ENCODE measurements around the gene ZDHHC1.
A peak's percentile ranks its signal among the peaks of the same experiment; 100 is the strongest.

Gene ZDHHC1

DNA sequence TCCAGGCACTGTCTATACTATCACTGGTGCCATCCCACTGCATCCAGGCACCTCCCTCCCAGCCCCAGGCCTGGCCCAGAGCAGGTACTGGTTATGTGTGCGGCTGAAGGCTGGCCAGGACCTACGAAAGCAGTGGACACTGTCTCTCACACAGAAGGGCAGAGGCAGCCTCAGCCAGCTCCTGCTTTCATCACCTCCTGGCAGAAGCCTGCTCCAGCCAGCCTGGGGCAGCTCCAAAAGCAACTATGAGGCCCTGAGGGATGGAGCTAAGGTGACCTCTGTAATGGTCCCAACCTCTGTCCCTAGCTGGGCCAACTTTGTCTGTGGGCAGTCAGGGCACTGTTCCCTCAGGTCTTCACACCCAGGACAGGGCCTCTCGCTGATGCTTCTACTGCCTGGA lies 33.5 kb upstream of the ZDHHC1 start:
- intact Hi-C loops (cut with DNase I), result no loop called here
- DNase-seq, result no peak

DNA sequence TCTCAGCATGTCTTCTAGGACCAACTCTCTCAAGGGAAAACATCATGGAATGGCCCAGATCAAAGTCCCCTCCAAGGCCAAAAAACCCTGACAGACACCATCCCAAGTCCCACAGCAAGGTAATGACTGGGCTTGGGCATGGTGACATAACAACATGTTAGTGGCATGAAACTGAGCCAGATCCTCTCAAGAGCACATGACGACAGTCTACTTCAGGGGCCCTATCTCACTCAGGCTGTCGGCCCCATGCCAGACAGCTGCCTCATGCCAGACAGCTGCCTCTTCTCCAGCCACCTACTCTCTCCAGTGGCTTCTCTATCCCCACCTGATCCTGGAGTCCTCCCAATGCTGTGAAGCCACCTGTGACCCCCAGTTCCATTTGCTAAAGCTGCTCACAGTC lies 33.1 kb upstream of the ZDHHC1 start:
- intact Hi-C loops (cut with DNase I), result no loop called here
- no peak for DNase-seq

DNA sequence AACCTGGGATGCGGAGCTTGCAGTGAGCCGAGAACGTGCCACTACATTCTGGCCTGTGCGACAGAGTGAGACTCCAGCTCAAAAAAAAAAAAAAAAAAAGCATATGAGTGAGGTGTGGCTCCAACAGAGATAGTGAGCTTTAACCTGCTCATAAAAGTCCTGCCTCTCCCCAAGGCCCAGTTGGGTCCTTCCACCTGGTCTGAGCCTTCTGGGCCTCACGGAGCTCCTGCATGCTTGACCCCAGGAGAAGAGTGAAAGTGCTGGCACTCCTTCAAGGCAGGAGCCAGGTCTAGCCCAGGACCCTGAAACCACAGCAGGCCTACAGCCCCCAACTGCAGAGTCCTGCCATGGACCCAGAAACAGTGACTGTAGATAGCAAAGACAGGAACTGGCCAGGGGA lies 32.3 kb upstream of the ZDHHC1 start:
- DNase-seq, result no peak
- intact Hi-C loops (cut with DNase I), result no loop called here

DNA sequence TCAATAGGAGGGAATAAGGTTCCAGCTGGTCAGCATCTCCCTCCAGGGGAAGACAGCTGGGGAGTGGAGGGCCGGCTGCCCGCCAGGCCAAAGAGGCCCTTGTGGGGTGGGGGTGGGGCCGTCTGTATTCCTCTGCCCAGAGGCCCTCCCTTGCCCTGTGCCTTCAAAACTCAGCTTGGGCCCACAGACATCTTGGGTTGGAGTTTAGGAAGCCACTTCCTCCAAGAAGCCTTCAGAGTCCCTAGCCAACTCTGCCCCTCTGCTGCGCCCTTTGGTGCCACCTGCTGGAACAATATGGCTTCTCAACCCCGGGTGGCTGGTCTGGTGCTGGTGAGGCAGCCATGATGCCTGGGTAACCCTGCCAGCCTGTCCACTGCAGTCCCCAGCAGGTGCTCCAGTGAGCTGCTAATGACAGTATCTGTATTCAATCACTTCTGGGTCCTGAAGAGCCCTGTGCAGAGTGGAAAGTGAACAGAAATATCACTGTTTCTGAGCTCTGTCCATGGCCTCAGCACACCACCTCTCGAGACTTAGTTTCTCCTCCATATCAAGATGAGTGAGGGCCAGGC lies 31.3 kb upstream of the ZDHHC1 start:
- intact Hi-C loops (cut with DNase I), result no loop called here
- DNase-seq, result peak in 2 of 10 donors; percentile 25 to 37

DNA sequence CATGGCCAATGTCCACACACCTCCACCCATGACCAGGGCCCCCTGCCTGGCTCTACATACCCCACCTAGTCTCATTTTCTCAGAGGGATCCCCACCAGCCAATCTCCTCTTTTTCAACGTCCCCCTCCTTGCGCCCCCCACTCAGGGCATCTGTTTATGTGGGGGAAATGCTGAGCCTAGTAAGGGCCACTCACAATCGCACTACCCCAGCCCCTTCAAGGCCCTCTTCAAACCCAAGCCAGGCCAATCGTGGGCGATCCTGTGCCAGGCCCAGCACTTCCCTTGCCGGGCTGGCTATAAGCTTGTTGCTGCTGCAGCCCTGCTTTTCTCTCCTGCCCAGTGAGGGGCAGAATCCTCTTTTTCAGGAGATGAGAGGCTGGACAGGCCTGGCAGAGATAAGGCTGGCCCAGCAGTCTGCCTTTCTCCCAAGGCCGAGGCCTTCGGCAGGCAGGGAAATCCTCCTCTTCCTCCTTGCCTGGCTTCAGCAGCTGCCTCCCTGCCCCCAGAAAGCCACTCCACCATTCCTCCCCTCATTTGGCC lies 30.8 kb upstream of the ZDHHC1 start:
- no peak for DNase-seq
- intact Hi-C loops (cut with DNase I), result no loop called here

DNA sequence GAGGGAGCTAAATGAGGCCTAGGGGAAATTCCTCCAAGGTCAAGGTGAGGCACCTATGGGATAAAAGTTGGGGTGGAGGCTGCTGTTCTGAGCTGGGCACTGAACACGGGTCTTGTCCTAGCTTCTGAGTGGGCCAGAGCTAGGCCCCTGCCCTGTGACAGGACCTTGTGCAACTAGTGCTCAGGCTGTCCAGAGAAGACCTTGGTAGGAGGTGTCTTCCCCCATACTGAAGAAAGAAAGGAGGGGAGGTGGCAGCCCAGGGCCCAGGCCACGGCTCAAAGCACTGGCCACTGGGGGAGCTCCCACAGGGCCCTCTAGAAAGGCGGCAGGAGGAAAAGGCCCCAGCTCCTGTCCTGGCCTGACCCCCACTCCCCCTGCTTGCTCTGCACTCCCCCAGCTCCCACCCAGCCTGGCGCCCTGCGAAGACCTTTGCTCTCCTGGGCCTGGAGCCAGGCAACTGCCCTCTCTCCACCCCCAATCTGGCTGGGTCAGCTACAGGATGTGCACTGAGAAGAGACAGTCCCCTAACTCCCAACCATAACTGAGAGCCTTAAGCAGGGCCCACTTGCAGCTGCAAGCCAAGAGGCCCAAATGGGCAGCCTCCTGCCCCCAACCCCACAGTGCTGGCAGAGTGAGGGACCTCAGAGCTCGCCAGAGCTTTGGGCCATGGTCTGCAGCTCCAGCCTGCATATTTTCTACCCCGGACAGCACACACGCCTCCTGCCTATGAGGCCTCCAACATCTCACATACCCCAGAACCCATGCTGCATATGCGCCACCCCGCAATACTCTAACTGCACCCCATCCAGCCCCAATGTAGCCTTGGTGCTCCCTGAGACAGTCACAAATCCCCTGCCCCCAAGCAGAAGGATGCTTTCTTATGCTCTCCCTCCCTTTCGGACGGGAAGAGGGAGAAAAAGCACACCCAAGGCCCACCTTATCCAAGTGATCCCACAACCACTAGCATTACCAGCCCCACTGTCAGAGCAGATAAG lies 29.9 kb upstream of the ZDHHC1 start:
- DNase-seq, result no peak
- intact Hi-C loops (cut with DNase I), result no loop called here

DNA sequence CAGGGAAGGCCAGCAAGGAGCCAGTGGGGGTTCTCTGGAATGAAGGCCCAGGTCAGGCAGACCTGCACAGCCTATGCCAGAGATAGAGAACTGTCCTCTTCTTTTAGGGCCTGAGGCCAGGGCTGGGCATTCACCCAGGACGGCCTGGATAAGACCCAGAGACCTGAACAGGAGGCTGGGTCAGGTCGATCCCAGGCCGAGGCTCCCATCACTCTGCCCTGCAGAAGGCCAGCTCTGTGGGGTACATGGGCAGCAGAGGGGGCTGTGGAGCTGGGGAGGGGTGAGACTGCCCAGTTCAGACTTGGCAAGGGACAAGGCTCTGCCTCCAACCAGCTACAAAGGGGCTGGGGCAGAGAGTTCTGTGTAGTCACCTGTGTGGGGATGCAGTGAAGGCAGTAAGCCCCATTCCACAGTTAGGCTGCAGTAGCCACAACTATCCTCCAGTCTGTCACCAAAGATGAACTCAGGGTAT lies 29.2 kb upstream of the ZDHHC1 start:
- DNase-seq, result no peak
- intact Hi-C loops (cut with DNase I), result no loop called here

DNA sequence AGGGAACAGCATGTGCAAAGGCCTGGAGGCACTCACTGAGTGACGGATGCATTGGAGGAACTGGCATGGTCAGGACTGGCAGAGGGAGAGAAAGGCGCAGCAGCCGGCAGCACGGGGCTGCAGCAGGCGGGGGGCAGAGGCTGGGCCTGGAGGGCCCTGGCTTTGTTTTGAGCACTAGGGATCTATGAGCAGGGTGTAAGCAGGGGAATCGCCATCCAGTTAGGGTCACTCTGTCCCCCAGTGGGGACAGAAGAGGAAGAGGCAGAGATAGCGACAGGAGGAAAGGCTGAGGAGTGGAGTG lies 28.8 kb upstream of the ZDHHC1 start:
- intact Hi-C loops (cut with DNase I), result no loop called here

DNA sequence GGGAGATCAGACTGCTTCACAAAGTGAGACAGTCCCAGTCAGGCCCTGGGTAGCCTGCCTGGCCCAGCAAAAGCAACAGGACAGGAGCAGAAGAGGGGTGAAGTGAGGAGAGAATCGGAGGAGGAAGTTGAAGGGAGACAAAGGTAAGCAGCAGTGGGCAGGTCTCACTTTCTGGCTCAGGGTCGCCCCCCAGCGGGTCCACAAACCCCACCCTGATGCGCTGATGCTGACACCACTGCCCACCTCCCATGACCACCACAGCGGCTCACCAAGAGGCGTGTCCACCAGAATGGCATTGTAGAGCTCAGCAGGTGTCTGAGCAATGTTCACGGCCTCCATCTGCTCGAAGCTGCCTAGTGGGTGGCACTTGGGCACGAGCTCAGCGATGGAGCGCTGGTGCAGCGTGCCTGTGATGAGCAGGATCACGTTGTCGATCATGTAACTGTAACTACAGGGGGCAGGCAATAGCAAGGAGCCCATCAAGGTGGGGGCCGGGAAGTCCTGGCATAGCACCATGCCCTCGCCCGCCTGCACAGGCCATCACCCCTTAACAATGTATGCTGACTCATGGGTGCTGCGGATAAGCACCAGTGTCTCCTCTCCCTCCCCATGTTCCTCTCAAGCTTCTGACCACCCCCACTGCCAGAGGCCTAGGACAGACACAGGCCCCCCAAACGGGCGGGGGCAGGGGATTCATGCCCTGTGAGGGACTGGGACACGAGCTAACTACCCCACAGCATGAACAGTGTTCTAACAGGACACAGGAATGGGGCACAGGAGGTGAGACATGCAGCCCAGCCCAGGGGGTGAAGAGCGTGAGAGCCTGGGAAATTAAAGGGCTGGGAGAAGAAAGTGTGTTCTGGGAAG lies 28.2 kb upstream of the ZDHHC1 start:
- DNase-seq, result no peak
- intact Hi-C loops (cut with DNase I), result no loop called here

More for the DNA sequence above, 28.8 kb upstream of the ZDHHC1 start:
- DNase-seq, result no peak

DNA sequence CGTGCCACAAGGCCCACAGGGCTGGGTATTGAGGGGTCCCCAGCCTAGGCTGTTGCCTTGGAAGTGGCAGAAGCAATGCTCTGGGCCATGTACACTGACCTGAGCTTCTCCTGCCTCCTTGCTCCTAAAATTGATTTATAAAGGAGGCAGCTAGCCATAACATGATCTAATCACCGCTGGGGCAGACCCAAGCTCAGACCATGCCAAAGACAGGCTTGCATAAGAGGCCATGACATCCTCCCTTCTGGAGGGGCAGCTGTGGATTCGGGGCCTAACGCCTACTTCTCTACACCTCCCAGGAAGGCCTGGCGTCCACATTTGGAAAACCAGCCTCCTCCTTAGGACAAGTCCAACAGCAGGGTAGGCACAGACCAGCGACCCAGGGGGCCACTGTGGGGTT lies 27.0 kb upstream of the ZDHHC1 start:
- no peak for DNase-seq

DNA sequence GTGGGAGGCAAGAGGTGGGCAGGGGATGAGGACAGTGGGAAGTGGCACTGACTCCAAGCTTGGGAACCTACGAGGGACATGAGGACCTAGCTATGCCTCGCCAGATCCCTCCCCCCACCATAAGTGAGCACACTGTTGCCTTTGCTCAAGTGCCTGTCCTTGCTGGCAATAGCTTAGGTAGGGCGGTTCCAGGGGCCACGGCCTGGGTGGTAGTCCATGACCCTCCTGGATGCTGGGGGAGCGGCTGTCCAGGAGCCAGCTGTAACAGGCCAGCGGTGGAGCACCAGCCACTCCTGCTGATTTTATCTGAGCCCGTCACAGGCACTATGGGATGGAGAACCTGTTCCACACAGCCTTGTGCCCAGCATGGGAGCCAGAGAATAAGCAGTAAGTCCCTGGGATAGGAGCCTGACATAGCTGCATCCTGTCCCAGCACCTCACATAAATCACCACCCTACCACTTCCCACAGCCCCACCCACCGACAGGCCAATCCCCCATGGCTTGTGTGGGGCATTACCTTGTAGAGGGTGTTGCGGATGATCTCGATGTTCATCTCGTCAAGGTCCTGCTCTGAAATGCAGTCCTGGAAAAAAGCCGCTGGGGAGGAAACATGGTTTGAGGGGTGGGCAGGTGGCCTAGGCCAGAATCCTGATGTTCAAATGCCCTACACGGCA lies 26.4 kb upstream of the ZDHHC1 start:
- intact Hi-C loops (cut with DNase I), result no loop called here

More for the DNA sequence above, 27.0 kb upstream of the ZDHHC1 start:
- intact Hi-C loops (cut with DNase I), result no loop called here

DNA sequence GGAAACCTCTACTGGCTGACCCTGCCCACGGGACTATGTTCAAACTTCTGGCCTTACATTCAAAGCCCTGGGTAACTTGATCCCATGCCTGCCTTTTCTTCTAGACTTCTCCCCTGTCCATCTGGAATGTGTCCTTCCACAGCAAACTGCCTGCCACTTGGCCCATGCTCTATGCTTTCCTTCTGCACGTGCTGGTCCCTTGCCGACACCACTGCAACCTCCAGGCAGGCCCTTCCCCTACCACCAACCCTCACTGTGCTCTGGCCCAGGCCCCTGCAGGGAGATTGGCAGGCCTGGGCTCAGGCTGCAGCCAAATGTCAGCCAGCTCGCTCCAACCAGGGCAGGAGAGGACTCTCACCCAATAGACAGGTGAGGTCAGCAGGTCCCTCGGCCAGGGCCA lies 25.6 kb upstream of the ZDHHC1 start:
- intact Hi-C loops (cut with DNase I), result no loop called here
- DNase-seq, result no peak

More for the DNA sequence above, 26.4 kb upstream of the ZDHHC1 start:
- DNase-seq, result no peak

DNA sequence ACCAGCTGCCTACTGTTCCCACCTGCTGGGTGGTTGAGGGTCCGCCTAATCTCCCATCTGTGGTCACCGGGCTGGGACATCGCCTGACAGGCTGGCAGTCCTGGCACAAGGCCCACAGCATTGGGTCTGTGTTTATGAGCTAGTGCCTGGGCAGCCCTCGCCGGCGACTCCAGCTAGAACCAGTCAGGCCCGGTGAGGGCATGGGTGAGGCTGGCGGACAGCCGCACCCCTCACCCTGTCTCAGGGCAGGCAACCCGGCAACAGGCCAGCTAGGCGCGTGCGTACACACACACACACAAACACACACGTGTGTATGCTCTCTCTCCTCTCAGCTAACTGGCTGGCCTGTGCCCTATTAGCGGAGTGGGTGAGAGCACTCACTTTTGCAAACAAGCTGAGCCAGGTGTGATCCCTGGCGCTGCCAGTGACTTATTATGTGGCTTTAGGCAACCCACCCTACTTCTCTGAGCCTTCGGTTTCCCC lies 25.0 kb upstream of the ZDHHC1 start:
- peak in 7 of 10 donors; percentile 31 to 88 (median 48) for DNase-seq
- intact Hi-C loops (cut with DNase I), result no loop called here

DNA sequence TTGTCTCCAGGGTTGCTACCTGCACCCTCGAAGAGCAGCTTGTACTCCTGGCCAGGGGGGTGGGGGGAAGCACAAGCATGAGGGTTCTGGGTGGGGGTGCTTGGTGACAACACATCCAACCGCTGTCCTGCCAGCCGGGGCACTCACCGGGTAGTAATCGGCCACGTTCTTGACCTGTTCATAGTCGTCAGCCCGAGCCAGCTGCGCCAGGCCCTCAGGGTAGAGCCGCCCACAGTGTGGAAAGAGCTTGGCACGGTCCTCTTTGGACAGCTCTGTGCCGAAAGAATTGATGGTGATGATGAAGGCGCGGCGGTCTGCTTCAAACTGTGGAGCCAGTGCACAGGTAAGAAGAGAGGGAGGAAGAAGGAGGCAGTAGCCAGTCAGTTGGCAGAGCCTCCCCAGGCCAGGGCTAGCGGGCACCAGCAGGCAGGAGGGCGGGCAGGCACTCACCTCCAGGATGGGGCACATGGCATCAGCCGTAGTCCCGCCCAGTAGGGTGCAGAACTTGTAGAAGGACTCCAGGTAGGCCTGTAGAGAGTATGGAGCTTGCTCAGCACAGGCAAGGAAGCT lies 22.6 kb upstream of the ZDHHC1 start:
- intact Hi-C loops (cut with DNase I), result no loop called here
- DNase-seq, result no peak

DNA sequence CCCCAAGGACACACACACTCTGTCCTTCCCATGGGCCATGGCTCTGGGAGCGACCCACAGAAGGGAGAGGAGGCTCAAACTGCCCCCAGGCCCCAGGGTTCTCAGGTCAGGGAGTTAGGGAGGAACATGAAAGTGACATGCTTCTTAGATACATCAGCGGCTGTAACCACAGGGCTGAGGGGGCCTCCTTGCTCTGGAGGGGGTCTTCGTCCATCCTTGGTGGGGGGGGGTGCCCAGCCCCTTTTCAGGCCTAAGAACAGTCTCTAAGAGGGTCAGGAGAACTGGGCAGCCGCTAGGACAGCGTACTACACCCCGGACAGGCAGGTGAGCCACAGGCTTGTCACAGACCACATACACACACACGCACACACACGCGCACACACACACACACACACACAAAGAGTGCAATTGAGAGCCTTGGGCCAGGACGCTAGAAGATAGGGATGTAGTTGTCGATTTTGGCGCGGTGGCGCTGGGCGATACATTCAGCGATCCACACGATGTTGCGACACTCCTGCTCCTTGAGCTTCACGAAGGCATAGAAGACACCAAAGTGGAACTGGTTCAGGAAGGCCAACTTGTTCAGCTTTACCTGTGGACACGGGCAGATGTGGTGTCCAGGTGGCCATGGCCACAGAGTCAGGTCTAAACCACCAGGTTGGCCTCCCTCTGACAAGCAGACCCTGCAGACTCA lies 22.0 kb upstream of the ZDHHC1 start:
- intact Hi-C loops (cut with DNase I), result no loop called here
- DNase-seq, result no peak

DNA sequence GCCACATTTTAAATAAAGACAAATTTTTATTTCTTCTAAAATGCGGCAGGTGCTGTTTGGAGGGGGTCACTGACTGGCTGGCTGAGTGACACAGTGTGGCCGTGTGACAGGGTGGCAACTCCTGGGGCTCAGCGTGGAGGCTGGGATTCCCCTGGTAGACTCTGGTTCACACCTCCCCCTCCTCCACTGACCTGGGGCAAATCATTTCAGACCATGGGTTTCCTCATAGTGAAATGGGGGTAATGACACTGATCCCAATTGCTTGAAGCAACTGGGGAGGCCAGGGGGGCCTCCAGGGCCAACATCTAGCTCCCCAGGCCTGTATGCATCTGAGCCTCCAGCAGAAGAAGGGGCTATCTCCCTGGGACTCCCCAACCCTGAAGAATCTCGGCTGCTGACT lies 21.2 kb upstream of the ZDHHC1 start:
- no peak for DNase-seq
- intact Hi-C loops (cut with DNase I), result no loop called here

DNA sequence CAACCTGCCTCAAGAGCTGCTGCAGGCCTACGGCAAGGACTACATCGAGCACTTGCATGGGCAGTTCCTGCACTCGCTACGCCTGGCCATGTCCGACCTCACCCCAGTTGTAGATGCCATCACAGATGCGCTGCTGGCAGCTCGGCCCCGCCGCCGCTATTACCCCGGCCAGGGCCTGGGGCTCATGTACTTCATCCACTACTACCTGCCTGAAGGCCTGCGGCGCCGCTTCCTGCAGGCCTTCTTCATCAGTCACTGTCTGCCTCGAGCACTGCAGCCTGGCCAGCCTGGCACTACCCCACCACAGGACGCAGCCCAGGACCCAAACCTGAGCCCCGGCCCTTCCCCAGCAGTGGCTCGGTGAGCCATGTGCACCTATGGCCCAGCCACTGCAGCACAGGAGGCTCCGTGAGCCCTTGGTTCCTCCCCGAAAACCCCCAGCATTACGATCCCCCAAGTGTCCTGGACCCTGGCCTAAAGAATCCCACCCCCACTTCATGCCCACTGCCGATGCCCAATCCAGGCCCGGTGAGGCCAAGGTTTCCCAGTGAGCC lies 20.4 kb upstream of the ZDHHC1 start:
- DNase-seq, result no peak
- intact Hi-C loops (cut with DNase I), result no loop called here

DNA sequence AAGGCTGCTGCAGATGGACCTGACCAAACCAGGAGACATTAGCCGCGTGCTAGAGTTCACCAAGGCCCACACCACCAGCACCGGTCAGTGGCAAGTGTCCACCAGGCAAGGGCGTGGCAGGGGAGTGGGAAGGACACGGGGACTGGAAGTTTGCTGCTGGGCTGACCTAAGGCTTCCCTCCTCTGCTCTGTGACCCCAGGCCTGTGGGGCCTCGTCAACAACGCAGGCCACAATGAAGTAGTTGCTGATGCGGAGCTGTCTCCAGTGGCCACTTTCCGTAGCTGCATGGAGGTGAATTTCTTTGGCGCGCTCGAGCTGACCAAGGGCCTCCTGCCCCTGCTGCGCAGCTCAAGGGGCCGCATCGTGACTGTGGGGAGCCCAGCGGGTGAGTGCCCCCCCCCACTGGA lies 19.5 kb upstream of the ZDHHC1 start:
- DNase-seq, result peak in 1 of 10 donors; percentile 59
- intact Hi-C loops (cut with DNase I), result no loop called here
